Ishikawa (cell line): ENCODE results near the gene ARSI.

Experiments used
- CEBPB ChIP-seq: IDR thresholded peaks from 2 replicates; pipeline ENCODE4 v1.6.1; 2012
- CREB1 ChIP-seq: IDR thresholded peaks from 2 replicates; pipeline ENCODE4 v1.6.1; 2012; ENCODE audit warnings: low read depth
- EGR1 ChIP-seq: IDR thresholded peaks from 2 replicates; pipeline ENCODE4 v1.6.1; 2012
- EP300 ChIP-seq: IDR thresholded peaks from 2 replicates; pipeline ENCODE4 v1.6.1; 2012; ENCODE audit warnings: borderline replicate concordance
- FOXM1 ChIP-seq: IDR thresholded peaks from 2 replicates; pipeline ENCODE4 v1.6.1; 2012; ENCODE audit warnings: low read depth, borderline replicate concordance
- MAX ChIP-seq: IDR thresholded peaks from 2 replicates; pipeline ENCODE4 v1.6.1; 2012
- NFIC ChIP-seq: IDR thresholded peaks from 2 replicates; pipeline ENCODE4 v1.6.1; 2012
- RAD21 ChIP-seq: IDR thresholded peaks from 2 replicates; pipeline ENCODE4 v1.6.1; 2012; ENCODE audit warnings: low read depth
- REST ChIP-seq: IDR thresholded peaks from 2 replicates; pipeline ENCODE4 v1.6.1; 2012; ENCODE audit warnings: low read depth, mild to moderate bottlenecking
- TAF1 ChIP-seq: IDR thresholded peaks from 2 replicates; pipeline ENCODE4 v1.6.1; 2012; ENCODE audit warnings: low read depth, mild to moderate bottlenecking
- TCF12 ChIP-seq: IDR thresholded peaks from 2 replicates; pipeline ENCODE4 v1.6.1; 2012; ENCODE audit warnings: low read depth
- TEAD4 ChIP-seq: IDR thresholded peaks from 2 replicates; pipeline ENCODE4 v1.6.1; 2012
- USF1 ChIP-seq: IDR thresholded peaks from 2 replicates; pipeline ENCODE4 v1.6.1; 2012
- YY1 ChIP-seq: IDR thresholded peaks from 2 replicates; pipeline ENCODE4 v1.6.1; 2012; ENCODE audit warnings: low read depth
- ZBTB7A ChIP-seq: IDR thresholded peaks from 2 replicates; pipeline ENCODE4 v1.6.1; 2012; ENCODE audit warnings: low read depth

ARSI gene

DNA sequence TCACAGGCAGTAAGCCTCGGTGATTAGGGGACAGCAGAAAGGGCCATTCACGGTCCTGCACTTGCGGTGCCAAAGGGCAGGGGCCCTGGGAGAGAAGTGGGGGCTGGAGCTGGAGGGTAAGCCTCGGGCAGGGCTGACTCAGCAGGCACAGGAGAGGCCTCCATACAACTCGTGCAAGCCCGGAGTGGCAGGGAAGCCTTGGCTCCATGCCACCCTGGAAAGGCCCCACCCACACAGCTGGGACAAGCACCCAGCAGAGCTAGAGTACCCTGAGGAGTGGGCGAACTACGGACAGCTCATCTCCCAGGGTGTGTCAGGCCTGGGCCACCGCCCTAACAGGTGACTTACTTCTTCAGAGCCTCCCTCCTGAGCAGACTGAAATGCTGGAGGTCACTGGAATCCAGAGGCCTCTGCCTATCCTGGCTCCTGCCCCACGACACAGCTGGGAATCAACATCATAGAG lies 7.5 kb downstream of the ARSI start:
- TF ChIP-seq CREB1 (no peak), TAF1 (no peak), USF1 (no peak), REST (no peak), TCF12 (no peak), RAD21 (no peak), TEAD4 (no peak), NFIC (no peak), MAX (no peak), EP300 (no peak), YY1 (no peak)

DNA sequence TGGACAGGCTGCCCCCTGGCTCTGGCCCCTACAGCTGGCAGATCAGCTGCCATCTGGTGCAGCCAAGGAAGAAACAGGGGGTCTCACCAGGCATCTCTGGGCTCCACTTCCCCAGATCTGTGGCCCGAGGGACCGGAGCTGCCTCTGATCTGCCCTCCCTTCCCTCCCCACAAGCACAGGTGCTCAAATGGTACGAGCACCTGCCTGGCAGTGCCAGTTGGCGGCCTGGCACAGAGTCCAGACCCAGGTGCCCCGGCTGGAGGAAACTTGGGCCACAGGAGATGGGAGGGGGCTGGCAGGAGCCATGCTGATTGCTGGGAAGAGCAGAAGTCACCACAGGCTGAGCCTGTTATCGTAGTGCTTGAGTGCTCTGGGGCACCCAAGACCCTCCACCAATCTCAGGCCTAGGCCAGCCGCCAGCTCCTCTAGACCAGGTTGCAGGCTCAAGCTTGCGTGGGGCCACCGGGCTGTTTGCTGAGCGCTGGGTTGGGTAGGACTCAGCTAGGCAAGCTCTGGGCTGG lies 8.1 kb downstream of the ARSI start:
- no peak for TF ChIP-seq YY1
- TF ChIP-seq USF1 = no peak
- no peak for TF ChIP-seq MAX
- no peak for TF ChIP-seq FOXM1
- TF ChIP-seq CEBPB = no peak
- no peak for TF ChIP-seq CREB1
- TF ChIP-seq NFIC = no peak
- no peak for TF ChIP-seq EP300
- no peak for TF ChIP-seq TAF1
- no peak for TF ChIP-seq TCF12
- TF ChIP-seq EGR1 = no peak
- no peak for TF ChIP-seq RAD21
- TF ChIP-seq REST = no peak
- no peak for TF ChIP-seq TEAD4
- no peak for TF ChIP-seq ZBTB7A

GRCh38 chr5:150293091-150293941 lies 9.4 kb downstream of the ARSI start:
- TF ChIP-seq FOXM1 (no peak), TCF12 (no peak)

DNA sequence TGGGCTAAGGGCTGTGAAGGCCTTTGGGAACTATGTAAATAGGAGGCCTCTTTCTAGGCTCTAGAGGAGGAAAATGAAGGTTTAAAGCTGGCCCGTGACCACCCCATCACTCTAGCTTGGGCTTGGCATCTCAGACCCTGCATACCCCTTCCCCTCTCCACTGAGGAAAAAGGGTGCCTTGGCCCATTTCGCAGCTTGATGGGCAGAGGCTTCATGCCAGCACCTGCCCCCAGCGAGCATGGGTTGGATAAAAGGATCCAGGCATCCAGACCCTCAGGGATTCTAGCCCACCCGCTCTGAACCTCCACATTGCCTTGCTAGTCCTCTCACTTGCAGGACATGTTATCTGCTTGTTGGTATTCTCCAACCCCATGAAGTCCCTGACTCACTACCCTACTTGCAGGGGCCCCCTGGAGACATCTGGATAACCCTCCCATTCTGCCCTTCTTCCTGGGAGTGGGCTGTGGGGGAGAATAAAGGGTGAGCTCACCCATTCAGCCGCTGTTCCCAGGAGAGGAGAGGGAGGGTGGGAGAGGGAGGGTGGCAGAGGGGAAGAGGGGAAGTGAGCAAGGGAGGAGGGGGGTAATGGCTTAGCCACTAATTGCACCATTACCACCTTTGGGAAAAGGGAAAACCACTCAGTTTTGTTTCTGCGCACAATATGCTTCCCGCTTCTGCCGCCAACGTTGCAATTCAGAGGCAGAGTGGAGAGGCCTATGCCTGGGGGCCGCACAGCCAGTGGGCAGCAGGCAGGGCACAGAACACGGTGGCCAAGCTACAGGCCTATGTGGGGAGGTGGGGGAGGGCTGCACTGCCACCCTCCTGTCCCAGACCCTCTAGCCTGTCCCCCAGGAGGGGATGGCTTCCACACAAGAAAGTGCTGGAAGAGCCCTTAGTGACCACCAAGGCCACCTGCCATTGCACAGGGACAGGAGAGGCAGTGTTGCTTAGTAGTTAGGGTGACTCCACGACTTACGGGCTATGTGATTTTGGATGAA lies 11.0 kb downstream of the ARSI start:
- TF ChIP-seq TAF1 = no peak
- TF ChIP-seq RAD21 = no peak
- no peak for TF ChIP-seq TEAD4
- TF ChIP-seq ZBTB7A = no peak
- no peak for TF ChIP-seq EP300
- TF ChIP-seq REST = no peak
